DND-41 (cell line): ENCODE results near the gene ZNF790.
"Not testable (repeated sequence)": the region's sequence is repeated elsewhere in the genome, so short reads cannot be mapped to it uniquely, and the experiment has no call there.

Source experiments
- ATAC-seq: fragments of 200-7000 bp; cut with Tn5 transposase; 3 replicates; pipeline ENCODE4 v1.9.1; 2021; ENCODE audit warnings: low read depth; ENCODE audit not compliant: insufficient read depth
- DNase-seq: peaks from one replicate; pipeline ENCODE4 v3.0.0-alpha.2; 2020
- H2AFZ ChIP-seq: 2 replicates; pipeline ENCODE4 v1.6.0; 2012; ENCODE audit warnings: low read depth, low read length
- H3K27ac ChIP-seq: 2 replicates; pipeline ENCODE4 v1.5.1; 2012; ENCODE audit warnings: low read length, inconsistent platforms
- H3K27me3 ChIP-seq: fragments of 200-600 bp; sonication (generic); 2 replicates; pipeline ENCODE4 v1.6.0; 2012; ENCODE audit warnings: low read length, mild to moderate bottlenecking, inconsistent platforms; ENCODE audit not compliant: insufficient read depth, poor library complexity
- H3K36me3 ChIP-seq: 2 replicates; pipeline ENCODE4 v1.5.1; 2012; ENCODE audit warnings: low read length, inconsistent platforms; ENCODE audit not compliant: insufficient read depth
- H3K4me1 ChIP-seq: 2 replicates; pipeline ENCODE4 v1.5.1; 2012; ENCODE audit warnings: mild to moderate bottlenecking, low read length; ENCODE audit not compliant: insufficient read depth
- H3K4me2 ChIP-seq: 2 replicates; pipeline ENCODE4 v1.6.0; 2012; ENCODE audit warnings: mild to moderate bottlenecking, moderate library complexity, low read length, inconsistent platforms; ENCODE audit not compliant: insufficient read depth
- H3K4me3 ChIP-seq, 2 experiments: fragments of 200-600 bp in 1 of 2; shearing (Covaris generic) in 1 of 2; 2 replicates each; pipeline ENCODE4 v1.5.1; 2012 to 2016; ENCODE audit warnings: inconsistent platforms in 2 of 2, low read length in 2 of 2, mild to moderate bottlenecking in 2 of 2, low read depth in 1 of 2, moderate library complexity in 1 of 2
- H3K79me2 ChIP-seq: 2 replicates; pipeline ENCODE4 v1.6.0; 2012; ENCODE audit warnings: low read length, inconsistent platforms; ENCODE audit not compliant: insufficient read depth
- H3K9ac ChIP-seq: 2 replicates; pipeline ENCODE4 v1.6.0; 2012; ENCODE audit warnings: low read depth, mild to moderate bottlenecking, inconsistent platforms, low read length, moderate library complexity
- H3K9me3 ChIP-seq: 2 replicates; pipeline ENCODE4 v1.5.1; 2012; ENCODE audit warnings: low read length, moderate library complexity, mild to moderate bottlenecking, inconsistent platforms; ENCODE audit not compliant: insufficient read depth, severe bottlenecking
- H4K20me1 ChIP-seq: 2 replicates; pipeline ENCODE4 v1.6.0; 2012; ENCODE audit warnings: low read length; ENCODE audit not compliant: insufficient read depth
- EZH2 ChIP-seq: IDR thresholded peaks from 3 replicates; pipeline ENCODE4 v1.6.1; 2012; ENCODE audit warnings: borderline replicate concordance, low read depth, mild to moderate bottlenecking, moderate library complexity, low read length, inconsistent platforms; ENCODE audit not compliant: severe bottlenecking
- TF ChIP-seq, protein P1 (sequence below): IDR thresholded peaks from 2 replicates; pipeline ENCODE4 v1.5.1; 2012; ENCODE audit warnings: borderline replicate concordance, low read length, moderate library complexity, mild to moderate bottlenecking; ENCODE audit not compliant: poor library complexity, severe bottlenecking; ENCODE audit errors: extremely low read depth

ZNF790 gene

DNA sequence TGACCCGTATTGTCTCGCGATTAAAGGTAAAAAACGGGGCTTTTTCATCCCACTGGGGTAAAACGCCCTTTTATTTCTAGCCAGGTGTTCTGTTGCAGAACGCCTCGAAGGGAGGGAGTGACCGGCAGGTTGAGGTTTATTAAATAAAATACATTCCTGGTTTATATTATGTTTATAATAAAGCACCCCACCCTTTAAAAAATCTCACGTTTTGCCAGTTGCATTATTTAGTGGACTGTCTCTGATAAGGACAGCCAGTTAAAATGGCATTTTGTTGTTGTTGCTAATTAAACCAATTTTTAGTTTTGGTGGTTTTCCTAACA lies 40.4 kb downstream of the ZNF790 start:
- Histone ChIP-seq H3K4me3 (peak overlapping the region; percentile 40 to 79; a peak in 3 of 4 replicates), H3K27ac (peak overlapping the region; percentile 64; the same call in 1 of the 2 replicates), H3K4me1 (peaks cover 10% of the 10 kb centered on the region; the same call in 1 of the 2 replicates), H4K20me1 (no peaks in the 10 kb centered on the region), H3K9me3 (peaks cover 19% of the 10 kb centered on the region), H3K27me3 (no peaks in the 10 kb centered on the region), H2AFZ (peak overlapping the region; percentile 94), H3K4me2 (peak overlapping the region; percentile 64), H3K9ac (peak overlapping the region; percentile 59), H3K79me2 (peaks cover 16% of the 10 kb centered on the region; the same call in 1 of the 2 replicates), H3K36me3 (peaks cover 6% of the 10 kb centered on the region; the same call in 1 of the 2 replicates)
- no peak for DNase-seq
- TF ChIP-seq EZH2 = no peak
- TF ChIP-seq, protein P1, sequence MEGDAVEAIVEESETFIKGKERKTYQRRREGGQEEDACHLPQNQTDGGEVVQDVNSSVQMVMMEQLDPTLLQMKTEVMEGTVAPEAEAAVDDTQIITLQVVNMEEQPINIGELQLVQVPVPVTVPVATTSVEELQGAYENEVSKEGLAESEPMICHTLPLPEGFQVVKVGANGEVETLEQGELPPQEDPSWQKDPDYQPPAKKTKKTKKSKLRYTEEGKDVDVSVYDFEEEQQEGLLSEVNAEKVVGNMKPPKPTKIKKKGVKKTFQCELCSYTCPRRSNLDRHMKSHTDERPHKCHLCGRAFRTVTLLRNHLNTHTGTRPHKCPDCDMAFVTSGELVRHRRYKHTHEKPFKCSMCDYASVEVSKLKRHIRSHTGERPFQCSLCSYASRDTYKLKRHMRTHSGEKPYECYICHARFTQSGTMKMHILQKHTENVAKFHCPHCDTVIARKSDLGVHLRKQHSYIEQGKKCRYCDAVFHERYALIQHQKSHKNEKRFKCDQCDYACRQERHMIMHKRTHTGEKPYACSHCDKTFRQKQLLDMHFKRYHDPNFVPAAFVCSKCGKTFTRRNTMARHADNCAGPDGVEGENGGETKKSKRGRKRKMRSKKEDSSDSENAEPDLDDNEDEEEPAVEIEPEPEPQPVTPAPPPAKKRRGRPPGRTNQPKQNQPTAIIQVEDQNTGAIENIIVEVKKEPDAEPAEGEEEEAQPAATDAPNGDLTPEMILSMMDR = no peak
- no peak for ATAC-seq

DNA sequence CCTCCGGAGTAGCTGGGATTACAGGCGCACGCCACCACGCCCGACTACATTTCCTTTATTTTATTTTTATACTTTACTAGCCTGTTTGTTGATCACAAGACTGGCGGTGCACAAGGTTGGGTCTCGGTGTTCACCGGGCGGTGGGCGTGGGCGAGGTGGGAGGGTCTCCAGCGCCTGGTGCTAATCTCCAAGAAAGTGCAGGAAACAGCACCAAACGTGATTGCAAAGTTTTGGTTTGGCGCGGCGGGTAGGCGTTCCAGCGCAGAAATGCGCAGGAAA lies 41.5 kb downstream of the ZNF790 start:
- DNase-seq (no peak), ATAC-seq (no peak)
- Histone ChIP-seq H3K36me3 (peaks cover 6% of the 10 kb centered on the region; the same call in 1 of the 2 replicates), H3K4me2 (peak overlapping the region; percentile 64; the same call in 1 of the 2 replicates), H2AFZ (peak overlapping the region; percentile 94; the same call in 1 of the 2 replicates), H3K9ac (no peak overlapping the region), H3K27ac (no peak overlapping the region), H4K20me1 (no peaks in the 10 kb centered on the region), H3K4me1 (peaks cover 10% of the 10 kb centered on the region; the same call in 1 of the 2 replicates), H3K79me2 (peaks cover 16% of the 10 kb centered on the region; the same call in 1 of the 2 replicates), H3K4me3 (peak overlapping the region in 1 of 2 experiments; percentile 79; a peak in 2 of 4 replicates), H3K9me3 (peaks cover 19% of the 10 kb centered on the region), H3K27me3 (no peaks in the 10 kb centered on the region)
- TF ChIP-seq, protein P1 = no peak
- no peak for TF ChIP-seq EZH2

DNA sequence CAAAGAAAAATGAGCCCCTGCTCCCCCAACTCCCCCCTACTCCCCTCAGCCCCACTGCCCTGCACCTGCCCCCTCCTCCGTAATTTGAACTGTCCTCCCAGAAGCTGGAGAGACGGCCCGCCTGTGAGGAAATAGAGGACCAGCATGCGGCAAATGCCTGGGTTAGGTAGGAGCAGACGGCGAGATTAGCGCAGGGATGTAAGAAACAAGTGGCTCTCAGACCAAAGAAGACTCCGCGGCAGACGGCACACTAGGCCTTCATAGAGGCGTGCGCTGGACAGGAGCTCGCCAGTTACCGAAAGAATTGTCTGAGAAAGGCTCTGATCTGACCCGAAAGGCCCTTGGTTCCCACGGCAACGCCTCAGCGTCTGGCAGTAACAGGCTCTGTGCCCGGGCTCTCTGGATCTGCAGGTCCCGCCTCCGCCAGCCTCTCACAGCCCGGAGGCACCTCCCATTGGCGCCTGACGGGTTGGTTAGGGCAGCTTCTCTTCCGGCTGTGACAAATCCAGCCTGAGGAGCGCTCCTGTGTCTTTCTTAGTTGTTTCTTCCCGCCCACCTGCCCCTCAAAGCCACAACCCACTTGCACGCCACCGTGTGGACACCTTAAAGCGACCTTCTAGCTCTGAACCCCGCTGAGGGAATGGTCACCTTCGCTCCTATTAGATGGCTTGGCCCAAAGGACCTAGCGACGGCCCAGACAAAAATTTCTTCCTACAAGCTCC lies 46.6 kb downstream of the ZNF790 start:
- ATAC-seq = peak; percentile 99
- H3K4me2 ChIP-seq, H3K79me2 ChIP-seq, H3K4me3 ChIP-seq, H3K27ac ChIP-seq, H3K36me3 ChIP-seq, H3K27me3 ChIP-seq, DNase-seq, H2AFZ ChIP-seq, H4K20me1 ChIP-seq, H3K4me1 ChIP-seq, H3K9ac ChIP-seq, H3K9me3 ChIP-seq: not testable (repeated sequence)

DNA sequence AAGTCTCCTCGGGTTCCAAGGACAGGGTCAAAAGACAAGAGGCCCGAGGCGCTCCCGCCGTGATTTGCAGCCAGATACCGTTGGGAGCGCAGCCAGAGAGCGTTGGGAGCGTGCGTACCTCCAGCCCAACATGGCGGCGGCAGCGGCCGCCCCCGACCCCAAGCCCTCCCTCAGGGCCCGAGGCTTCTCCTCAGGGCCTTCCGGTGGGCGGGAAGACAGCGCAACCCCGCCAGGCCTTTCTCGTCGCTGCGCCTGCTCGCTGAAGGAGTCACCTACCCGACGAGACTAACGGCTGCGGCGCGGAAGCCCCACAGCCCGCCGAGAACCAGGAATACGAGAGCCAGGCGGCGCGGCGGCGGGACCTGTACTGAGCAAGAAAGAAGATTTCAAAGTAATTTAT lies 62.4 kb downstream of the ZNF790 start:
- Histone ChIP-seq H3K4me2 (no peak overlapping the region), H3K36me3 (peaks cover 22% of the 10 kb centered on the region), H3K27me3 (no peaks in the 10 kb centered on the region), H3K4me1 (peaks cover 20% of the 10 kb centered on the region), H3K4me3 (no peak overlapping the region), H3K9me3 (peaks cover 12% of the 10 kb centered on the region), H2AFZ (no peak overlapping the region), H3K9ac (no peak overlapping the region), H3K79me2 (peaks cover 32% of the 10 kb centered on the region), H3K27ac (no peak overlapping the region), H4K20me1 (no peaks in the 10 kb centered on the region)
- ATAC-seq (no peak), DNase-seq (no peak)
- TF ChIP-seq EZH2 = no peak
- TF ChIP-seq, protein P1 = no peak
